OCI-LY1 (cell line): Measurements from ENCODE around the gene CCDC51.

Experiments
- H2AFZ ChIP-seq: fragments of 200-600 bp; sonication (generic), shearing (Covaris generic); 2 replicates; pipeline ENCODE4 v1.6.0; 2014; ENCODE audit warnings: antibody characterized with exemption, mild to moderate bottlenecking, low read length
- H3F3A ChIP-seq: fragments of 200-600 bp; sonication (generic), shearing (Covaris generic); 2 replicates; pipeline ENCODE4 v1.6.0; 2014; ENCODE audit warnings: mild to moderate bottlenecking, antibody characterized with exemption, low read length, moderate library complexity; ENCODE audit not compliant: insufficient read depth
- H3K27ac ChIP-seq: fragments of 200-600 bp; sonication (generic); 2 replicates; pipeline ENCODE4 v1.5.1; 2014; ENCODE audit warnings: low read length, mixed run types, mild to moderate bottlenecking, low read depth; ENCODE audit not compliant: poor library complexity, severe bottlenecking
- H3K27me3 ChIP-seq: fragments of 200-600 bp; sonication (generic); 2 replicates; pipeline ENCODE4 v1.6.0; 2014; ENCODE audit warnings: antibody characterized with exemption, mild to moderate bottlenecking, low read length, moderate library complexity; ENCODE audit not compliant: insufficient read depth
- H3K36me3 ChIP-seq: fragments of 200-600 bp; sonication (generic); 2 replicates; pipeline ENCODE4 v1.6.1; 2014; ENCODE audit warnings: mild to moderate bottlenecking, antibody characterized with exemption, low read length, moderate library complexity, mixed read lengths; ENCODE audit not compliant: insufficient read depth
- H3K4me1 ChIP-seq: fragments of 200-600 bp; sonication (generic); 2 replicates; pipeline ENCODE4 v1.5.1; 2014; ENCODE audit warnings: mild to moderate bottlenecking, low read length, moderate library complexity; ENCODE audit not compliant: insufficient read depth, severe bottlenecking
- H3K4me2 ChIP-seq: fragments of 200-600 bp; sonication (generic), shearing (Covaris generic); 2 replicates; pipeline ENCODE4 v1.6.1; 2014; ENCODE audit warnings: low read length
- H3K4me3 ChIP-seq: fragments of 200-600 bp; sonication (generic); 2 replicates; pipeline ENCODE4 v1.5.1; 2014; ENCODE audit warnings: low read length, low read depth, mild to moderate bottlenecking, mixed read lengths; ENCODE audit not compliant: poor library complexity, severe bottlenecking
- H3K79me2 ChIP-seq: fragments of 200-600 bp; shearing (Covaris generic); 2 replicates; pipeline ENCODE4 v1.6.1; 2016; ENCODE audit warnings: mixed run types, low read length, mixed read lengths; ENCODE audit not compliant: insufficient read depth
- H3K9ac ChIP-seq: fragments of 200-600 bp; sonication (generic), shearing (Covaris generic); 2 replicates; pipeline ENCODE4 v1.6.1; 2014; ENCODE audit warnings: mild to moderate bottlenecking, low read length, mixed read lengths
- H3K9me2 ChIP-seq: fragments of 200-600 bp; sonication (generic), shearing (Covaris generic); 2 replicates; pipeline ENCODE4 v1.6.1; 2014; ENCODE audit warnings: low read depth, mild to moderate bottlenecking, low read length, mixed read lengths
- H3K9me3 ChIP-seq: fragments of 200-600 bp; shearing (Covaris generic); 2 replicates; pipeline ENCODE4 v1.6.1; 2014; ENCODE audit warnings: low read length, mixed read lengths
- H4K20me1 ChIP-seq: fragments of 200-600 bp; sonication (generic), shearing (Covaris generic); 2 replicates; pipeline ENCODE4 v1.6.0; 2016; ENCODE audit warnings: mild to moderate bottlenecking, low read length; ENCODE audit not compliant: insufficient read depth
- EZH2 ChIP-seq: fragments of 200-600 bp; sonication (generic), shearing (Covaris generic); IDR thresholded peaks from 2 replicates; pipeline ENCODE4 v1.8.0; 2017; ENCODE audit warnings: borderline replicate concordance, mixed run types, mild to moderate bottlenecking, antibody characterized with exemption, low read length, moderate library complexity, mixed read lengths
- TF ChIP-seq, protein P1 (sequence below): fragments of 200-600 bp; sonication (generic), shearing (Covaris generic); IDR thresholded peaks from 2 replicates; pipeline ENCODE4 v1.5.1; 2017; ENCODE audit warnings: mild to moderate bottlenecking, antibody characterized with exemption, low read length, moderate library complexity, mixed read lengths

Gene CCDC51

DNA sequence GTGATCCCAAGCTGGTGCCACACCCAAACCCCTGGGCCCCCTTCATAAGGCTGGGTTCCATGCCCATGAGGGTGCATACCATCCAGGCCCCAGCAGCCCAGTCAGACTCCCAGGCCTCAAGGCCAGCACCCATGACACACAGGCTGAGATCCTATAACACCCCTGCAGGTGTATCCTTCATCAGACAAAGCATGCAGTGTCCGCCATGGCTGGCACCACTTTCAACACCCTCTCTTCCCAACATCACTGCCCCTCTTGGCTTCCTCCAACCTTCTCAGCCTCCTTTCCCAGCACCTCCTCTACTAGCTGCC is 3.5 kb downstream of the CCDC51 start:
- Histone ChIP-seq H3K27ac (peak overlapping the region; percentile 15), H3K4me3 (no peak overlapping the region), H3K79me2 (peaks cover 11% of the 10 kb centered on the region), H4K20me1 (no peaks in the 10 kb centered on the region), H3K9me3 (no peaks in the 10 kb centered on the region), H2AFZ (no peak overlapping the region), H3K9me2 (no peaks in the 10 kb centered on the region), H3K9ac (no peak overlapping the region), H3K4me1 (peaks cover 43% of the 10 kb centered on the region), H3K27me3 (no peaks in the 10 kb centered on the region), H3K36me3 (peaks cover 38% of the 10 kb centered on the region), H3F3A (no peaks in the 10 kb centered on the region), H3K4me2 (peak overlapping the region; percentile 8; the same call in 1 of the 2 replicates)
- TF ChIP-seq, protein P1, sequence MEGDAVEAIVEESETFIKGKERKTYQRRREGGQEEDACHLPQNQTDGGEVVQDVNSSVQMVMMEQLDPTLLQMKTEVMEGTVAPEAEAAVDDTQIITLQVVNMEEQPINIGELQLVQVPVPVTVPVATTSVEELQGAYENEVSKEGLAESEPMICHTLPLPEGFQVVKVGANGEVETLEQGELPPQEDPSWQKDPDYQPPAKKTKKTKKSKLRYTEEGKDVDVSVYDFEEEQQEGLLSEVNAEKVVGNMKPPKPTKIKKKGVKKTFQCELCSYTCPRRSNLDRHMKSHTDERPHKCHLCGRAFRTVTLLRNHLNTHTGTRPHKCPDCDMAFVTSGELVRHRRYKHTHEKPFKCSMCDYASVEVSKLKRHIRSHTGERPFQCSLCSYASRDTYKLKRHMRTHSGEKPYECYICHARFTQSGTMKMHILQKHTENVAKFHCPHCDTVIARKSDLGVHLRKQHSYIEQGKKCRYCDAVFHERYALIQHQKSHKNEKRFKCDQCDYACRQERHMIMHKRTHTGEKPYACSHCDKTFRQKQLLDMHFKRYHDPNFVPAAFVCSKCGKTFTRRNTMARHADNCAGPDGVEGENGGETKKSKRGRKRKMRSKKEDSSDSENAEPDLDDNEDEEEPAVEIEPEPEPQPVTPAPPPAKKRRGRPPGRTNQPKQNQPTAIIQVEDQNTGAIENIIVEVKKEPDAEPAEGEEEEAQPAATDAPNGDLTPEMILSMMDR, result no peak

DNA sequence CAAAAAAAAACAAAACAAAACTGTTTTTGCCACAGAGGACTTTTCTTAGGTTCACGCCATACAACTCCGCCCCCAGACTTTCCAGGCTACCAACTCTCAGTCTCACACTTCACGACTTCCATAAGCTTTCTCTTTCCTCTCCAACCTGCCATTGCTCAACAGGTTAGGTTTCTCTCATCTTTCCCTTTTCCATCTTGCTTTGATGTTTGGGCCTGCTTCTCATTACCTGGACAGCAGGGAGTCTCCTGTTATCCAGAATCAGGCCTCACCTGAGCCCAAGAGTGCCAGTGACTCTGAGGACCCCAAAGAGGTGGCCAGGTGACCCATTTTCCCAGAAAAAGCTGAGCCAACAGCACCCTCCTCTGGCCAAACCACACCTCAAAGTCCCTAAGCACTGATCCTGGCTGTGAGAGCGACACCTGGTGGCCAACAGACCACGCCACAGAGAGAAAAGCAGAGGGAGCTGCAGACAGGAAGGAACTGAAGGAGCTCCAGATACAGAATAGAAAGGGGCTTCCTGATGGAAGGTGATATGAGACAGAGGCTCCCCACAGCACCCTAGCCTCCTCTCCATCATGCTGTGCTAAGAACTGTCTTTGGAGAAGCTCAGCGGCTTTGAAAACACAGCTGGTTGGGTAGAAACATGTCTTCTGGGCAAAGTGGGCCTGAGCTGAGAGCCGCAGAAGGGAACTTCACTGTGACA is 4.0 kb downstream of the CCDC51 start:
- H3K27ac ChIP-seq, result peak overlapping the region; percentile 15
- peak overlapping the region; percentile 8; the same call in 1 of the 2 replicates for H3K4me2 ChIP-seq
- H3K36me3 ChIP-seq, result peaks cover 41% of the 10 kb centered on the region

DNA sequence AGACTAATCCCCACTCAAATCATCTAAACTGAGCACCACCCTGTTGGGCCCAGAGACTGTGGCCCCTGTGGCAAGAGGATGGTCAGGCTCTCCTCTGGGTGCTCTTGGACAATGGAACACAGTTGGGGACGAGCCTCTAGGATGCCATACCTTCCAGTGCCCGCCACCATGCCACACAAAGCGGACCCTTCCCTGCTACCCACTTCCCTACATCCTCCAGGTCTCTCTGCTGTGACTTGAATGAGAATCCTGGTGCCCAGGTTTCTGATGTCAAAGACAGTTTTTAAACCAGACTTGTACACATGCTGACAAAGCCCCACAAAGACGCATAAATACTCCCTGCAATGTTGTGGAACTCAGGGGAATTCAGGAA is 4.7 kb downstream of the CCDC51 start:
- no peak overlapping the region for H3K4me3 ChIP-seq
- no peak overlapping the region for H3K27ac ChIP-seq
- H3K9me3 ChIP-seq, result no peaks in the 10 kb centered on the region
- no peaks in the 10 kb centered on the region for H4K20me1 ChIP-seq
- H3K9me2 ChIP-seq, result no peaks in the 10 kb centered on the region
- H2AFZ ChIP-seq, result no peak overlapping the region
- H3F3A ChIP-seq, result no peaks in the 10 kb centered on the region
- H3K79me2 ChIP-seq, result no peaks in the 10 kb centered on the region; the same call in 1 of the 2 replicates
- no peak overlapping the region for H3K9ac ChIP-seq
- H3K4me1 ChIP-seq, result peaks cover 38% of the 10 kb centered on the region
- no peaks in the 10 kb centered on the region for H3K27me3 ChIP-seq
- no peak overlapping the region for H3K4me2 ChIP-seq
- TF ChIP-seq, protein P1, result no peak
- TF ChIP-seq EZH2, result no peak
- peaks cover 45% of the 10 kb centered on the region for H3K36me3 ChIP-seq

More for the DNA sequence above, 4.0 kb downstream of the CCDC51 start:
- Histone ChIP-seq H4K20me1 (no peaks in the 10 kb centered on the region), H3K9me3 (no peaks in the 10 kb centered on the region), H3K4me3 (no peak overlapping the region), H3K27me3 (no peaks in the 10 kb centered on the region), H3K79me2 (peaks cover 7% of the 10 kb centered on the region), H3F3A (no peaks in the 10 kb centered on the region), H3K9me2 (no peaks in the 10 kb centered on the region), H2AFZ (no peak overlapping the region), H3K4me1 (peaks cover 38% of the 10 kb centered on the region), H3K9ac (no peak overlapping the region)
- TF ChIP-seq, protein P1, result peak; percentile 100
- TF ChIP-seq EZH2, result no peak
